Naive B cell (primary cell): ENCODE data around the gene MAP4. TPM values are rescaled to one million over a fixed set of nuclear protein-coding genes. Genes with fewer than 3 reads are reported as not detected.
"Not testable (repeated sequence)": the region's sequence is repeated elsewhere in the genome, so short reads cannot be mapped to it uniquely, and the experiment has no call there.

Source experiments
- ATAC-seq, 2 donors: fragments of 150-1000 bp; cut with Tn5 transposase; 2 replicates each; pipeline ENCODE4 v1.10.0; 2021; ENCODE audit warnings: low read depth in 2 of 2, mild to moderate bottlenecking in 2 of 2, moderate library complexity in 2 of 2
- DNase-seq: peaks from one replicate; pipeline ENCODE4 v3.0.0; 2022
- H3K27ac Mint-ChIP-seq, 6 donors: one replicate each; pipeline ENCODE4 v1.8.0; 2020 to 2022; ENCODE audit warnings: mild to moderate bottlenecking in 6 of 6, mixed read lengths in 6 of 6, moderate library complexity in 5 of 6, inconsistent platforms in 2 of 6
- H3K27me3 Mint-ChIP-seq, 3 donors: one replicate each; pipeline ENCODE4 v1.8.0; 2021 to 2022; ENCODE audit warnings: mixed read lengths in 3 of 3, mild to moderate bottlenecking in 1 of 3
- H3K36me3 Mint-ChIP-seq, 2 donors: one replicate each; pipeline ENCODE4 v1.8.0; 2020 to 2022; ENCODE audit warnings: mixed read lengths in 2 of 2, inconsistent platforms in 1 of 2, mild to moderate bottlenecking in 1 of 2
- H3K4me1 Mint-ChIP-seq, 3 donors: one replicate each; pipeline ENCODE4 v1.8.0; 2020 to 2022; ENCODE audit warnings: mixed read lengths in 3 of 3, inconsistent platforms in 1 of 3, mild to moderate bottlenecking in 1 of 3, moderate library complexity in 1 of 3
- H3K4me3 Mint-ChIP-seq, 8 donors: one replicate each; pipeline ENCODE4 v1.8.0; 2020 to 2022; ENCODE audit warnings: mild to moderate bottlenecking in 8 of 8, mixed read lengths in 8 of 8, moderate library complexity in 8 of 8, inconsistent platforms in 2 of 8
- H3K9me3 Mint-ChIP-seq, 7 donors: one replicate each; pipeline ENCODE4 v1.8.0; 2020 to 2022; ENCODE audit warnings: mixed read lengths in 7 of 7, mild to moderate bottlenecking in 5 of 7, inconsistent platforms in 2 of 7, moderate library complexity in 1 of 7
- polyA plus RNA-seq, 6 donors: library from polyadenylated mRNA; unstranded; fragments of 300-500 nt; fragmentation: Illumina TruSeq; gene quantifications; one replicate each; pipeline ENCODE4 v1.2.3, GENCODE V29; 2021; ENCODE audit warnings: low read depth in 6 of 6

The MAP4 gene
- polyA plus RNA-seq, 6 donors from 2014 or later: 2.5 to 43.6 (median 28.7) TPM

GRCh38 chr3:47847260-47847659 lies 169.0 kb downstream of the MAP4 start:
- no peak for ATAC-seq
- peak overlapping the region in 1 of 6 donors; percentile 44 for H3K27ac Mint-ChIP-seq
- H3K4me3 Mint-ChIP-seq: no peak overlapping the region
- H3K27me3 Mint-ChIP-seq: no peaks in the 10 kb centered on the region
- peaks cover 0 to 16% of the 10 kb centered on the region in 2 donors for H3K36me3 Mint-ChIP-seq
- peaks cover 0 to 16% (median 11%) of the 10 kb centered on the region in 3 donors for H3K4me1 Mint-ChIP-seq
- no peaks in the 10 kb centered on the region for H3K9me3 Mint-ChIP-seq
- no peak for DNase-seq

DNA sequence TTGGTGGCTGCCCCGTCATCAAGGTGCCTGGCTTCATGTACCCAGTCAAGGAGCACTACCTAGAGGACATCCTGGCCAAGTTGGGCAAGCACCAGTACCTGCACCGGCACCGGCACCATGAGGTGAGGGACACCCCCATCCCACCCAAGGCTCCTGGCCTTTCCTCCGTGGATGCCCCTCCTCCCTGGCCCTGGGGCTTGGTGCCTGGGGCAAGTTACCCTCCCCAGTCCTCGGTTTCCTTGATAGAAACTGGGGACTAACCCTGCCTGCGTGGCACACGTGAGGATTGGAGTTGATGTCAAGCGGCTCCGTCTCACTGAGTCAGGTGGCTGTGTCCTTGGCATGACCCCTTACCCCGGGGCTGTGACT lies 169.4 kb downstream of the MAP4 start:
- Mint-ChIP-seq H3K27ac (peak overlapping the region in 1 of 6 donors; percentile 44), H3K9me3 (no peaks in the 10 kb centered on the region), H3K4me3 (no peak overlapping the region), H3K27me3 (no peaks in the 10 kb centered on the region), H3K36me3 (peaks cover 0 to 16% of the 10 kb centered on the region in 2 donors), H3K4me1 (peaks cover 0 to 16% (median 11%) of the 10 kb centered on the region in 3 donors)
- ATAC-seq: no peak
- DNase-seq: no peak

DNA sequence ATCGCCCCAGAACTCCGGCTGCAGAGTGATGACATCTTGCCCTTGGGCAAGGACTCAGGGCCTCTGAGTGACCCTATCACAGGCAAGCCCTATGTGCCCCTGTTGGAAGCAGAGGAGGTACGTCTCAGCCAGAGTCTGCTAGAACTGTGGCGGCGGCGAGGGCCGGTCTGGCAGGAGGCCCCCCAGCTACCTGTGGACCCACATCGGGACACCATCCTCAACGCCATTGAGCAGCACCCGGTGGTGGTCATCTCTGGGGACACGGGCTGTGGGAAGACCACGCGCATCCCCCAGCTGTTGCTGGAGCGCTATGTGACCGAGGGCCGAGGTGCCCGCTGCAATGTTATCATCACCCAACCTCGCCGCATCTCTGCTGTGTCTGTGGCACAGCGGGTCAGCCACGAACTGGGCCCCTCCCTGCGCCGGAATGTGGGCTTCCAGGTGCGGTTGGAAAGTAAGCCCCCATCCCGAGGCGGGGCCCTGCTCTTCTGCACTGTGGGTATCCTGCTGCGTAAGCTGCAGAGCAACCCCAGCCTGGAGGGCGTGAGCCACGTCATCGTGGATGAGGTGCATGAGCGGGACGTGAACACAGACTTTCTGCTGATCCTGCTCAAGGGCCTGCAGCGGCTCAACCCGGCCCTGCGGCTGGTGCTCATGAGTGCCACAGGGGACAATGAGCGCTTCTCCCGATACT lies 169.9 kb downstream of the MAP4 start:
- no peaks in the 10 kb centered on the region for H3K27me3 Mint-ChIP-seq
- H3K27ac Mint-ChIP-seq: peak overlapping the region in 1 of 6 donors; percentile 22
- no peak overlapping the region for H3K4me3 Mint-ChIP-seq
- DNase-seq (no peak), ATAC-seq (no peak)
- H3K36me3 Mint-ChIP-seq: peaks cover 0 to 16% of the 10 kb centered on the region in 2 donors
- H3K4me1 Mint-ChIP-seq: peaks cover 0 to 11% (median 11%) of the 10 kb centered on the region in 3 donors
- H3K9me3 Mint-ChIP-seq: no peaks in the 10 kb centered on the region

GRCh38 chr3:47841786-47842349 lies 174.3 kb downstream of the MAP4 start:
- Mint-ChIP-seq H3K9me3 (no peaks in the 10 kb centered on the region), H3K27me3 (no peaks in the 10 kb centered on the region), H3K27ac (peak overlapping the region in 1 of 6 donors; percentile 82), H3K4me1 (peaks cover 5 to 12% (median 6%) of the 10 kb centered on the region in 3 donors), H3K36me3 (peaks cover 0 to 19% of the 10 kb centered on the region in 2 donors), H3K4me3 (no peak overlapping the region)
- DNase-seq: no peak
- ATAC-seq: no peak

GRCh38 chr3:47838503-47838902 lies 177.7 kb downstream of the MAP4 start:
- Mint-ChIP-seq H3K4me3 (no peak overlapping the region), H3K9me3 (no peaks in the 10 kb centered on the region), H3K36me3 (peaks cover 3 to 12% of the 10 kb centered on the region in 2 donors), H3K4me1 (peaks cover 5 to 8% (median 6%) of the 10 kb centered on the region in 3 donors), H3K27ac (peak overlapping the region in 1 of 6 donors; percentile 13), H3K27me3 (no peaks in the 10 kb centered on the region)
- no peak for DNase-seq
- no peak for ATAC-seq

DNA sequence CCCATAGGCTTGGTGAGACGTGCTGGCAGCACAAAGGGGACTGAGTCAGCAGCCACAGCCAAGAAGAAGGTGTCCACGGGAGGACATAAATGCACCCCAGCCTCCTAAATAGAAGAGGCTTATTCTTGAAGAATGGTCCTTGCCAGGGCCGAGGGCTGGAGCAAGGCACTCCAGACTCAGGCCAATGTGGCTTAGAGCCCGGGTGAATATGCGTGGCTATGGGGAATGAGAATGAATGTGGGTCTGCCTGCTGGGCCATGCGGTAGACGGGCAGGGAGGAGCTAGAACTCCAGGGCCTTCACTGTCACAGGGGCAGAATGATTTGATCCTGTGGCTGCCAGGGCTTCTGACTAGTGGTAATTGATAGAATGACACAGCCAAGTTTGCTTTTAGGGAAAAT lies 179.2 kb downstream of the MAP4 start:
- Mint-ChIP-seq H3K36me3 (peaks cover 7 to 18% of the 10 kb centered on the region in 2 donors), H3K4me3 (peak overlapping the region in 1 of 8 donors; percentile 44), H3K4me1 (peaks cover 5 to 8% (median 6%) of the 10 kb centered on the region in 3 donors), H3K27ac (peak overlapping the region in 2 of 6 donors; percentile 49 to 64), H3K9me3 (no peaks in the 10 kb centered on the region), H3K27me3 (no peaks in the 10 kb centered on the region)
- DNase-seq: no peak
- no peak for ATAC-seq

DNA sequence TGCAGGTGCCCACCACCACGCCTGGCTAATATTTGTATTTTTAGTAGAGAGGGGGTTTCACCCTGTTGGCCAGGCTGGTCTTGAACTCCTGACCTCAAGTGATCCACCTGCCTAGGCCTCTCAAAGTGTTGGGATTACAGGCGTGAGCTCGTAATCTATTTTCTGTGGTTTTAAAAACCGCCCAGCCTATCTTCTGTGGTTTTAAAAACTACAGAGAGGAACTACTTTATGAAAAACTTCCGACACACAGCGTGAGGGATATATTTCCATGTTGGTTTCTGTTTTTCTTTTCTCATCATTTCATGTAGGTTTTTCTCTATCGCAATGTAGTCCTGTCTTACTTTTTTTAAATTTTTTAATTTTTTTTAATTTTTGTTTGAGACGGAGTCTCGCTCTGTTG lies 186.7 kb downstream of the MAP4 start:
- not testable (repeated sequence) for H3K9me3 Mint-ChIP-seq, H3K27me3 Mint-ChIP-seq, ATAC-seq, DNase-seq, H3K27ac Mint-ChIP-seq
- Mint-ChIP-seq H3K36me3 (peaks cover 21 to 22% of the 10 kb centered on the region in 2 donors), H3K4me3 (peak overlapping the region in 1 of 8 donors; percentile 77), H3K4me1 (peaks cover 20 to 41% (median 33%) of the 10 kb centered on the region in 3 donors)

GRCh38 chr3:47825590-47825989 lies 190.6 kb downstream of the MAP4 start:
- Mint-ChIP-seq H3K27me3 (no peaks in the 10 kb centered on the region), H3K27ac (peak overlapping the region in 5 of 6 donors; percentile 14 to 91 (median 88)), H3K4me1 (peaks cover 17 to 40% (median 38%) of the 10 kb centered on the region in 3 donors), H3K36me3 (peaks cover 2 to 5% of the 10 kb centered on the region in 2 donors), H3K9me3 (no peaks in the 10 kb centered on the region), H3K4me3 (peak overlapping the region; percentile 85 to 95 (median 90))
- no peak for DNase-seq
- ATAC-seq: no peak

- Mint-ChIP-seq H3K4me3 (peak overlapping the region; percentile 85 to 95 (median 90)), H3K4me1 (peaks cover 17 to 39% (median 38%) of the 10 kb centered on the region in 3 donors), H3K9me3 (no peaks in the 10 kb centered on the region), H3K27ac (peak overlapping the region; percentile 67 to 91 (median 86)), H3K27me3 (no peaks in the 10 kb centered on the region), H3K36me3 (peaks cover 0 to 5% of the 10 kb centered on the region in 2 donors)
- ATAC-seq: peak; percentile 99
- DNase-seq: peak; percentile 83
Measured at GRCh38 chr3:47824541-47825473, 191.4 kb downstream of the MAP4 start.

- Mint-ChIP-seq H3K9me3 (no peaks in the 10 kb centered on the region), H3K27ac (no peak overlapping the region), H3K4me3 (no peak overlapping the region), H3K27me3 (no peaks in the 10 kb centered on the region), H3K4me1 (no peaks in the 10 kb centered on the region), H3K36me3 (no peaks in the 10 kb centered on the region)
- DNase-seq (no peak), ATAC-seq (no peak)
Measured at GRCh38 chr3:47817609-47818008, 198.6 kb downstream of the MAP4 start.

GRCh38 chr3:47813551-47814177 lies 202.6 kb downstream of the MAP4 start:
- peak overlapping the region in 2 of 6 donors; percentile 15 to 47 for H3K27ac Mint-ChIP-seq
- H3K4me1 Mint-ChIP-seq: no peaks in the 10 kb centered on the region
- no peak for DNase-seq
- peaks cover 6 to 11% of the 10 kb centered on the region in 2 donors for H3K36me3 Mint-ChIP-seq
- ATAC-seq: no peak
- no peaks in the 10 kb centered on the region for H3K9me3 Mint-ChIP-seq
- H3K27me3 Mint-ChIP-seq: no peaks in the 10 kb centered on the region
- no peak overlapping the region for H3K4me3 Mint-ChIP-seq

DNA sequence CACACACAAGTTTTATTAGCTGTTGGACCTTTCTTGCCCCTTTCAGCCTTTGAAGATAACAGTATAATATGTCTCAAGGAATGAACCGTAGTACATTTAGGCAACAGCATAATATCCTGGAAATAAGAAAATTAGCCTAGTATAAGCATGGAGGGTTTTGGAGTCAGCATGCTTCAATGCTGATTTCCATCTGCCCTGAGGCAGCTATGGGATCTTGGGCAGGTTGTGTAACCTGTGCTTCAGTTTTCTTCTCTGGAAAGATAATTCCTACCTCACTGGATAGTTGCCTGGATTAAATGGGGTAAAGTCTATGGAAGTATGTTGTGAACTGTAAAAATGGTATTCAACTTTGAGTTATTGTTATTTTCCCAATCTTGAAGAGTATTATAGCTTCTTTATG lies 211.6 kb downstream of the MAP4 start:
- Mint-ChIP-seq H3K27me3 (no peaks in the 10 kb centered on the region), H3K9me3 (no peaks in the 10 kb centered on the region), H3K4me3 (peak overlapping the region in 7 of 8 donors; percentile 22 to 95 (median 91)), H3K4me1 (peaks cover 4 to 17% (median 10%) of the 10 kb centered on the region in 3 donors), H3K27ac (no peak overlapping the region), H3K36me3 (no peaks in the 10 kb centered on the region)
- ATAC-seq (no peak), DNase-seq (no peak)
